ENCODE results near the gene MDM2.

Gene MDM2

DNA sequence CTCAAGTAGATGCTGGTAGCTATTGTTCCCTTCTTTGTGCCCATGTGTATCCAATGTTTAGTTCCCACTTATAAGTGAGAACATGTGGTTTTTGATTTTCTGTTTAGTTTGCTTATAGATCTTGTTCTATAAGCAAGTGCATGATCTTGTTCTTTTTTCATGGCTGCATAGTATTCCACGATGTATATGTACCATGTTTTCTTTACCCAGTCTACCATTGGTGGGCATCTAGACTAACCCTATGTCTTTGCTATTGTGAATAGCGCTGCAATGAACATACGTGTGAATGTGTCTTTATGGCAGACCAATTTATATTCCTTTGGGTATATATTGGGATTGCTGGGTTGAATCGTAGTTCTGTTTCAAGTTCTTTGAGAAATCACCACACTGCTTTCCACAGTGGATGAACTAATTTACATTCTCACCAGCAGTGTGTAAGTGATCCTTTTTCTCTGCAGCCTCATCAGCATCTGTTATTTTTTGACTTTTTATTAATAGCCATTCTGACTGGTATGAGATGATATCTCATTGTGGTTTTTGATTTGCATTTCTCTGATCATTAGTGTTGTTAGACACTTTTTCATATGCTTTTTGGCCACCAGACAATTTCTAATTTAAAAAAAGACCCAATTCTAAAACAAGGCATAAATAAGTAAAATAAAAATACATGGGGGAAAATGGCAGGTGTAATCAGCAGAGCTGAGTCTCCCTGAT is 74.4 kb downstream of the MDM2 start:
- no peak for DNase-seq

DNA sequence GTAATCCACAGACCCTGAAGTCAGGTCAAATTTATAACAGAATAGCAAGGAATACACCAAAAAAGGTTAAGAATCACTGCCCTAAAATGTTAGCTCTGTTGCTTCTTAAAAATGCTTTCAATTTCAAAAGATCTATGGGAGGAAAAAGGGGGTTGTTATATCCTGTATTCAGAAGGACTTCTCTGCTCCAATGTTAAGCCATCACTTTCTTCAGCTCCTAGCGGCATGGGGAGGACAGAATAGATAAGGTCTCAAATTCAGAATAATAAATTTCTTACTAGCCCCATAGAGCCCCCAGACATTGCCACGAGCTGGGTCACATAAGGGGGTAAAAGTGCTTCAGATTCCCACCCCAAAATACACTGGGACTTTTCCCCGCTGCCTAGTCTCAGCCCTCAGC is 75.2 kb downstream of the MDM2 start:
- DNase-seq = no peak

DNA sequence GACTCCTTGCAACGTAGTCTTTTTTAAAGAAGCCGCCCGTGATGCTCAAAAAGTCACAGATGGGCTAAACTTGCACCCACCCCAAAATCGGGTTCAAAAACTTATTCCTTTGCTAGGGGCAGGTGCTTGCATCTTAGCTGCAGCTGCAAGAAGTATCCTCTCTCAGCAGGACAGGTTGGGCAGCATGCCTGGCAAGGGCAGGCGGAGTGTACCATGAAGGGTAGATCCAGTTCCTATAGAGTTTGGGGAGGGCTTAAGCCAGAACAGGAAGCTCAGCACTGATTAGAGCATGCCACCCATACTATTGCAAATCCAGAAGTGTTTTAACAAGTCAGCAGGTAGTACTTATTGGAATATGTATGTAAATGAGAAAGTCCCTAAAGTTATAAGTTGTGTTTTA is 76.3 kb downstream of the MDM2 start:
- DNase-seq = no peak

DNA sequence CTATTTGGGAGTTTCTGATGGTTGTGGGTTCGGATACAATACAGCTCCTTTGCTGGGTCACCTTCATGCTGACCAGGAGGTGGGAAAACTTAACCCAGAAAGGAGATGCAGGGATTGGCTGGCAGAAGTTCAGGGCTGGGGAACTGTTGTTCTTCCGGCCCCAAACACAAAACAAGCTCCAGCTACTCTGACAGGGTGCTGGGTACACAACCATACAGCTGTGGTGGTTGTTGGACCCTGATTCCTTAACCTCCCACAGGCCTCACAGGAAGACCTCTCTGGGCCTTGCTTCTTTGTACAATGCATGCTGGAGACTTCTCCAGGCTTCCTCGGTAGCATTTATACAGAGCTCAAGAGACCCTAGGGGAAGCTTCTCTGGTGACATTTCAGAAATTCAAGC is 77.4 kb downstream of the MDM2 start:
- no peak for DNase-seq

DNA sequence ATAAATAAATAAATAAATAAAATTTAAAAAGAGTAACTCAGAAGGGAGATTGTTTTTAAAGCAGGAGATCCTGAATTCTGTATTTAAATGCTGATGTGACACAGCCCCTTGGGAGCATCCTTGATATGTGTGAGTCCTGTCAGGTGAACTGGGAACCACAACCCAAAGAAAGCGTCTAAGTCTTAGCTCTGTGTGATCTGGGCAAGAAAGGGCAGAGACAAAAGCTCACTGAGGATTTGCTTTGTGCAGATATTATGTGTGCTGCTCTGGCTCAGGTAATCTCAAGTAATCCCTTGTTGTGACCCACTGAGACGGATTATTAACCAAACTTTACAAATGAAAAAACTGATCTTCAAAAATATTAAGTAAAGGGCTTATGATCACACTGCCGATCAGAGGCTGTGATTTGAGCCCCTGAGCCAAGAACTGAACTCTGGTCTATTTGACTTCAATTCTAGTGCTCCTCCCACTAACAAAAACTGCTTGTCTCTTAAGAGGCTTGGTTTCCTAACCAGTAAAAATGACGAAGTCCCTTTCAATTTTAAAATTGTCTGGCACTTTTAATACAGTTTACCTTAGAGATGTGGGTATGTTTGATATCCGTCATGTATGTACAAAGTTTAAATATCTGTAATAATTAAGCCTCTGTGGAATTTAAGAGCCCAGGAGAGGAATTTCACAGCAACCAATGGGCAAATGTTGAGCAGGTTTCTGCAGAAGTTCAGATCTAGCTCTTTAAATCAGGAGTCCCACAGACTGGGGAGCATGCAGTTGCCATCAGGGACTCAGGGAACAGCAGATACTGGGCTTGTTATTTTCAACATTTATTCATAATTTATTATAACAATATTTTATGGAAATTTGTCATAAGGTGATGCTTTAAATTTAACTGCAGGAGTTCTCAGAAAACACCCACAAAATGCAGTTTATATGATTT is 78.9 kb downstream of the MDM2 start:
- DNase-seq = no peak

DNA sequence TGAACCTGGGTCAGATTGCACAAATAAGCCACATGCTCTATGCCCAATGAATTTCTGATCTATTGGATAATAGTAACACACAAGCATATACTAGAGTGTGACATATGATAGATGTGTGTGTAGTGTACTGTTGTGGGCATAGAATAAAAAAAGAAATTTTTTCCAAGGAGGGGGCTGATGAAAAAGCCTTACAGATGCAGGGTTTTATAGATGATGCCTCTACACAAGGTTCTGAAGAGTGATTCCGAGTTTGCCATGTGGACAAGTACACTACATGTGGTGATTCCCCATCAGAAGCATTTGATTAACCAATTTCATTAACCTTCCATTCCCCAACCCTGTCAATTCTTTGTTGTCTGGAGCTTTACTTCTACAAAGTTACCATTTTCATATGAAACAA is 79.7 kb downstream of the MDM2 start:
- no peak for DNase-seq

DNA sequence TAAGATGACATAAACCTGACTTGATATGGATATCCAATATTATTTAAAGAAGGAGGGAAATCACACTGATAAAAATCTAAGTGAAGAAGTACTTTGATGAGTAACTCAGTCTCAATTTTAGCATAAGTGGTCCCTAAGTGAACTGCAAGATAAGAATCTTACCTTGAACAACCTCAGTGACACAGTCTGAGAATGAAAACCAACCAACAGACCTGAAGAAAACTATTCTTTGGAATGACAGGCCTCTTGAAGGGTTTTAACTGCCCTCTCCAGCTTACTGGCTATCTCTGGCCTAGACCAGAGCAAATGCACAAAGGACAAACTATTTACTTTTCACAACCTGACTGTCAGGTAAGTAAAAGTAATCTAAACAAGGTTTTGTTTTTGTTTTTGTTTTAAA is 80.3 kb downstream of the MDM2 start:
- DNase-seq = no peak

DNA sequence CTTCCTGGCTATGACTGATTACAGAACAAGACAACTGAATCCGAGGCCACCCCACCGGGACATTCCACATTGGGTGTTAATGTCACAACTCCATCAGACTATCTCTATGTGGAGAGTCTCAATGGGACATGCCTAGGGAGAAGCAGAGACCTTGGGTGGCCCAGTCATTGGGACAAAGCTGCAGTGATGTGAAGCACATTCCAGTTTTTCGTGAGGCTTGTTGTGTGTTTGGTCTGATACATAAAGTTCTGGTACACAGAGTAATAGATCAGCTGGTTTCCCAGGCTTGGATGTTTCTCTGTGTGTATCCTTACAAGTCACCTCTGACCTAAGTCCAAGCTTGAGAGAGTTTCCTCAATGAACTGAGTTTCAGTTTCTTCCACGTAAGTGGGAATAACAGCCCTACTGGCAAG is 82.7 kb downstream of the MDM2 start:
- DNase-seq = no peak

DNA sequence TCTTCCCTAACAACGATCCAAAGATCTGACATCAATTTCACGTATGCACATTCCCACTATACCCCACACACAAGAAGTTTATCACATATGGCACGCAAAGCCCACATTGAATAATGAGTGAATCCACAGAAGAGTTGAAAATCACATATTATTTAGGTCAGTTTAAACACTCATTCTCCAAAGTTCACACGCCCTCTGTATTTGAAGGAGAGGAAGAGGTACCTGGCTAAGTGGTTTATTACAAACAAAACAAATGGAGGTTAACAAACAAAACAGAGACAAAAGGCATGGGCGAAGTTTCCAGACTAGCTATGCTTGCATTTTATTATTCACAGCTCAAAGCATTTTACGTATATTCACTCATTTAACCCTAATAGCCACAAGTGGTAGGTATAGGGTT is 83.2 kb downstream of the MDM2 start:
- no peak for DNase-seq

DNA sequence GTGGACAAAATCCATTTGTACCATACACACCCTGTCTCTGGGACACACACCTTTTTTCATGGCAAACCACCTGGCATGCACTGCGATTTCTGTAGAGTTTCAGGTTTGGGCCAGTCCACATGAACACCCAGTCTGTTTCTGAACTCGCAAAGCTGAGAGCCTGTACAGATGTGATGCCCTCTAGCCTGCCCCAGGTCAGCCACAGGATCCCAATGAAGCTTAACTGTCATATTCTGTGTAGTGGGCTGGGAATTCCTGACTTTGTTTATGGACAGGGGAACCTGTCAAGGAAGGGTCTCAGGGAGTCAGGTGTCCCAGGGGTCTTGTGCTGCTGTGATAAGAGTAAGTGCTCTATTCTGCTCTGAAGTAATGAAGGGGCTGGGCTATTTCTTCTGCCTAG is 85.2 kb downstream of the MDM2 start:
- DNase-seq = no peak

DNA sequence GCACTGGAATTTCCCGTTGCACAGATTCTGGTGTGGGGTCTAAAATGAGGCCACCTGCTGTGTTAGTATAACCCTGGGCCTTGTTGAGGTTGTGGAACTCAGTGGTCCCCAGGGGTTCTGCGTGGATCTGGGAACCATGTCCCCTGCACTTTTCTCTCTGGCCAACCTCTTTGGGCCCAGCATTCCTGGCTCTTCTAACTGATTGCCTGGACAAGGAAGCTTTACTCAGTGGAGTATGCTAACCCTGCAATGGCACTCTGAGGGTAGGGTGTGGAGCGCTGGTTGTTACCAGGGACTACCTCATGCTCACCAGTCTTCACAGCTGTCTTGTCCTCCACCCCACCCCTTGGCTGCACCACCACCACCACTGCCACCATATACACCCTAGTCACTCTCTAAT is 85.8 kb downstream of the MDM2 start:
- no peak for DNase-seq

DNA sequence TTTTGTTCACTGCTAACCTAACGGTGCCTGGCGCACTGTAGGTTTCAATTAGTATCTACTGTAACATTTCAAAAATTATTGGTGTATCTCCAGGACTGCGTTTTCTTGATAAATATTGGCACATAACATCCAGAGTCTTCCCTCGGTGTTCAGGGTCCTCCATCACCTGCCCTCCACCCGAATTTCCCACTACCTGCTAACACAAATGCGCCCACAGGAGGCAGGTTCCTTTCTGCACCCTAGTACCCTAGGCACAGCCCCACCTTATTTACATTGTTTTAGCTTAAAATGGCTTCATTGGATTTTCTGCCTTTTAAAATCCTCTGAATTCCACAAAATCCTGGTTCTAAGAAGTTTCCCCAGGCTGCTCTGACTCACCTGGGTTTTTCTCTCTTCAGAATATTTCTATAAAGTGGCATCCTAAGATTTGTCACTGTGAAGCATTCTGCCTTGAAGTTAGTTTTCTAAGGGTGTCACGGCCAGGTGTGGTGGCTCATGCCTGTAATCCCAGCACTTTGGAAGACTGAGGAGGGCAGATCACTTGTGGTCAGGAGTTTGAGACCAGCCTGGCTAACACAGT is 86.4 kb downstream of the MDM2 start:
- no peak for DNase-seq

DNA sequence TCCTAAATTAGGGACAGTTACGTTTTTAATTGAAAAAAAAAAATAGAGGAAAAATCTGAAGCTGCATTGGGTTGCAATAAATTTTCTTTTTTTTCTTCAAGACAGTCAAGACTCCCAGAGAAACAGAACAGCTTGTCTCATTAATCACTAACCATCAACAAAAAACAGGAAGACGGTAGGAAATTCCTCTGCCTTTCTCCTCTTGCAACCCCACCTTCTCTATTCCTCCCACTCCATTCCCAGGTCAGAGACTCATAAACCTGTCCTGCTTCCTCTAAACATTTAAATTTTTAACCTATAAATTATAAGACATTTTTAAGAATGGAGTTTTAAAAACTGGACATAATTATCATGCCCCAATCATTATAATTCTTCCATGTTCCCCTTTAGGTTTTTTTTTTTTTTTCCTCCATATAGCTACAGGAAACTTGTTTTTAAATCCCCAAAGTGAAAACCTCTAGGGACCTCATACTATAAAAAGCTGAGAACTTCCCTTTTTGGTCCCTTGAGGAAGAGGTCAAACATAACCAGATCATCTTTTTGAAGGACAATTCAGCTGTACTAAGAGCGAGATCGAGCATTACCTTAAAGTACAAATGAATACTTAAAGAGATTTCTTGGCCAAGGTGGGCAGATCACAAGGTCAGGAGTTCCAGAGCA is 89.0 kb downstream of the MDM2 start:
- DNase-seq = peak; percentile 83

DNA sequence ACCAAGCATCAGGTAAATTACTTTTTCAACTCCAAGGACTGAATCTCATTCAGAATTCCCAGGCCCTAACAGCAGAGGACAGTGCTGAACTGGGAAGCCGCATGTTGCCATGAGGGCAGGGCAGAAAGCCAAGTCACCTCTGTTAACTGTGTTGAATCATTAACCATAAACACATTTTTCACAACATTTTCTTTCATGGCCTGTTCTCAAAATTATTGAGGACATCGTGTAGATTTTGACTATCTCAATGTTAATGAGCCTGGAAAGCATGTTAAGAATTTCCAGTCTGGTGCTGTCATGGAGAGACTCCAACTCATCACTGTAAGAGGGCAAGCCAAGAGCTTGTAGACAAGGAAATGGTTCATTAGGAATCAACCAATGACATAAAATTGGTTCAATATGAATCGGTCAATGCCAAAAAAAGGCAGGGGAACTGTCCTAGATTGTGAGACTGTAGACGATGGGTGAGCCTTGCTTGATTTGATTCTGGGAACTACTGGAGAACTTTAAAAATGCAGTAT is 91.3 kb downstream of the MDM2 start:
- DNase-seq = peak; percentile 15

DNA sequence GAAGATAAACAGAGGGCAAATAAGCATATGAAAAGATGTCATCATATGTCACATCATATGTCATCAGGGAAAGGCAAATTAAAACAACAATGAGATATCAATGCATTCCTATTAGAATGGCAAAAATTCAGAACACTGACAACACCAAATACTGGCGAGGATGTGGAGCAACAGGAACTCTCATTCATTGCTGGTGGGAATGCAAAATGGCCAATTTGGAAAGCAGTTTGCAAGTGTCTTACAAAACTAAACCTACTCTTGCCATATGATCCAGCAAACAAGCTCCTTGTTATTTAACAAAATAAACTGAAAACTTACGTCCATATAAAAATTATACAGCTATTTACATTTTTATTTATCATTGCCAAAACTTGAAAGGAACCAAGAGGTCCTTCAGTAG is 92.3 kb downstream of the MDM2 start:
- DNase-seq = no peak

Measured in MV-4-11 (cell line).